NCI-H1436 (cell line): ENCODE measurements around the gene GAST.
A peak's percentile ranks its signal among the peaks of the same experiment; 100 is the strongest.
"Not testable (repeated sequence)": the region's sequence is repeated elsewhere in the genome, so short reads cannot be mapped to it uniquely, and the experiment has no call there.

Experiments used
- DNase-seq: peaks from one replicate; lab custom pipeline; 2025; lab: John Stamatoyannopoulos, UW

GAST gene

DNA sequence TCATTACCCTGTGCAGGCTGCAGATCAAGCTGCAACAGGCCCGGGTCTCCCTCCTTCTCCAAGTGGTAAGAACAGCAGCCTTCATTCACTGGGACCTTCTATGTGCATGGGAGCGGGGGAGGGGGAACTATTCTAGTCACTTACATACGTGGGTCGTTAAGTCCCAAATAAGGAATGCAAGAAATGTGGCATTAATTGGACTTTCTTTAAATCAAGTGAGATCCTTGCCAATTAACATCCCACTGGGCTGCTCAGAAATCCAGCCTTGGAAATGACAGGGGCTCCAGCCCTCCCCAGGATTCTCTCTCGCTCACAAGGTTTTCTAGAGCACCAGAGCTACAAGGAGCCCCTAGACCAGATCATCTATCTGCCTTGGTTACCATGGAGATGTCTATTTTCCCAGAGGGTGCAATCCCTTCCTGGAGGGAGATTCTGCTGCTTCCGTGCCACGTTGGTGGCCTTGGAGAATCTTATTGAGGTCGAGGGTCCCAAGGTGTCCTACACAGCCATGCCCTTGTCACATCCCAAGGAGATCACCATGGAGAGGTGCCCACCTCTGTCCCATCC, 28.6 kb upstream of the GAST start:
- DNase-seq = no peak

DNA sequence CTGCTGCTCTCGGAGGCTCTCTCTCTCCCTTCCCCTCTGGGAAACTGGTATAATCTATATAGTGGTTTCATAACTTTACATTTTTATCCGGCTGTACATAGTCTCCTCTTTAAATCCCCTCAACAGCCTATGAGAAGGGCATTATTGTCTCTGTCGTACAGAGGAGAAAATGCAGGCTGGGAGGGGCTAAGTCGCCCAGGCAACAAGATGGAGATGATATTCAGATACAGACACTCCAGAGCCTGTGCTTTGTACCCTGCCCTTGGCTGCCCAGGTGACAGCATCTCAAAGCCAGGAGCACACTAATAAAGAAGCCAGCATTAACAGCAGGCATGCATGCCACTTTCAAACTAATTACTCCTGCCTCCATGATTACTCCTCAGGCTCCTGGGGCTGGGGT, 28.1 kb upstream of the GAST start:
- DNase-seq = peak; percentile 24

DNA sequence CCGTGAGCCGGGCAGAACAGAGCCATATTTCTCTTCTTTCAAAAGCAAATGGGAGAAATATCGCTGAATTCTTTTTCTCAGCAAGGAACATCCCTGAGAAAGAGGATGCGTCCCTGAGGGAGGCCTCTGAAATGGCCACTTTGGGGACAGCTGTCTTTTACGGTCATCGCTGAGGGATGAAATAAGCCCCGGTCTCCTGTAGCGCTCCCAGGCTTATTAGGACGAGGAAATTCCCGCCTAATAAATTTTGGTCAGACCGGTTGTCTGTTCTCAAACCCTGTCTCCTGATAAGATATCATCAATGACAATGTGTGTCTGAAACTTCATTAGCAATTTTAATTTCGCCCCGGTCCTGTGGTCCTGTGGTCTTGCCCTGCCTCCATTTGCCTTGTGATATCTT, 26.4 kb upstream of the GAST start:
- DNase-seq = not testable (repeated sequence)

DNA sequence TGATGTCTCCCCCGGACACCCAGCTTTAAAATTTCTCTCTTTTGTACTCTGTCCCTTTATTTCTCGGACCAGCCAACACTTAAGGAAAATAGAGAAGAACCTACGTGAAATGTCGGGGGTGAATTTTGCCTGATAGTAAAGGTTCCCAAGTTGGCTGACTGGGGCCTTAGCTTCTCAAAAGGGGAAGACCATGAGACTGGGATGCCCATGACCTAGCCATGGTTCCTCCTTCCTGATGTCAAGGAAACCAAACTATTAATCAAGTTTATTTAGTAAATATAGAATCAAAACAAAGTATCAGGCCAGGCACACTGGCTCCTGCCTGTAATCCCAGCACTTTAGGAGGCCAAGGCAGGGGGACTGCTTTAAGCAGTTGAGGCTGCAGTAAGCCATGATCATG, 25.9 kb upstream of the GAST start:
- no peak for DNase-seq

DNA sequence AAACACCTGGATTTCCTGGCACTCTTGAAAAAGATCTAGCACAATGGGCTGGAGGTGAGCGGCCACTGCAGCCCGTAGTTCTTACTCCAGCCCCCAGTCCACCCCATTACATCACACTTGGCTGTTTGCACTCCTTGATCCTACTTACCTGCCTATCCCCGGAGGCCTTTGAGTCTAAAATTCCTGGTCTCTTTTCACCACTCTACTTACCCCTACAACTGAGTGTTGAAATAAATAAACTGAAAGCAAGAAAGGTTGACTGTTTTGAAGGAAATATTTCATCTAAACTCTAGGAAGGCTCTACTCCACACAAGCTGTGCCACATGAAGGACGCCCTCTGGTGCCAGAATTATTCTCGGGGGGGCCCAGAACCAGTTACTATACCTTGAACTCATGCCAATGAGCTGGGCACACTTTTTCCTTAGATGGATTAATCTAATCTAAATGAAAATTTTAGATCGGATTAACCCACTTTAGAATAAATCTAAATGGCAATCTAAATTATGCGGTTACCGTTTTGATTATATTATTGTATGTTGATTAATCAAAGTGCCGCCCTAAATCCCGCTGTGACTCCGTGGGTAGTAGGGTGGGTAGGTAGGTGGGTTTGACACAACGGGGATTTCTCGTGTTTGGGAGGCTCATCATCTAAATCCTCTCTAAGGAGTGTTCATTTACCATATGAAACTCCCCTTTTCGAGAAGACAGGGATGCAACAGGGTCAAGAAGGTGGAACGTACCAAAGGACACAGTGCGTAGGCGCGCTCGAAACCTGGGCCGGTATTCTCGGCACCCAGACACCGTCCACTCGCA, 24.1 kb upstream of the GAST start:
- peak; percentile 79 for DNase-seq

DNA sequence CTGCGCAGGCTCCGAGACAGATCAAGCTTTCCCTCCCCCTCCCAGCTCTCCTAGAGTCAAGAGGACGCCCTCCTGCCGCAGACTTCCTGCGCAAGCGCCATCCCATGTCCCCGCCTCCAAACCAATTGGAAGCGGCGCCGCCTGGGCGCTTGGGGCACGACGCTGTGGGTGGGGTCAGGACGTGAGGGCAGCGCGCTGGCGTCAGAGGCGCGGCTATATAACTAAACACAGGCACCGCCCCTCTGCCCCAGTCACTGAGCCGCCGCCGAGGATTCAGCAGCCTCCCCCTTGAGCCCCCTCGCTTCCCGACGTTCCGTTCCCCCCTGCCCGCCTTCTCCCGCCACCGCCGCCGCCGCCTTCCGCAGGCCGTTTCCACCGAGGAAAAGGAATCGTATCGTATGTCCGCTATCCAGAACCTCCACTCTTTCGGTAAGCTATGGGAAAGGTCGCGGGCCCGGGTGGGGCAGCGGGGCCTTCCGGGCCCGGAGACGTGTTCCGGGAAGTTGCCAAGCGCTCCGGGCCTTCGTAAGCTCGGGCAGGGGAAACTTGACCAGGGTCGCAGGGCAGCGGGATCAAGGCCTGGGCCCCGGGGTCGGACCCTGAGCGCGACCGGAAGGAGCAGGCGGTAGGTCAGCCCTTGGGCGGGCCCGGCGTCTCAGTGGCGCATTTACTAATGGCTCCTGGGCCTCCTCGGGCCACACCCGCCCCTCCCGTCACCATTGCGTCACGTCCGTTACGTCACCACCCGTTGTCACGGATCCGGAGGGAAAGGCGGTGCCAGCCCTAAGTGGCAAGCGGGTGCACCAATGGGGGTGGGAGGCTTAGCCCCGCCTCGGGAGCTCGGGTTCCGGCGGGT, 23.3 kb upstream of the GAST start, which contains the start of gene EIF1:
Gene EIF1, plus strand, starts transcription at position 245 of the 856 bp plus-strand sequence. Its CDS starts 154 bp downstream, at position 399.
- DNase-seq = peak; percentile 100

DNA sequence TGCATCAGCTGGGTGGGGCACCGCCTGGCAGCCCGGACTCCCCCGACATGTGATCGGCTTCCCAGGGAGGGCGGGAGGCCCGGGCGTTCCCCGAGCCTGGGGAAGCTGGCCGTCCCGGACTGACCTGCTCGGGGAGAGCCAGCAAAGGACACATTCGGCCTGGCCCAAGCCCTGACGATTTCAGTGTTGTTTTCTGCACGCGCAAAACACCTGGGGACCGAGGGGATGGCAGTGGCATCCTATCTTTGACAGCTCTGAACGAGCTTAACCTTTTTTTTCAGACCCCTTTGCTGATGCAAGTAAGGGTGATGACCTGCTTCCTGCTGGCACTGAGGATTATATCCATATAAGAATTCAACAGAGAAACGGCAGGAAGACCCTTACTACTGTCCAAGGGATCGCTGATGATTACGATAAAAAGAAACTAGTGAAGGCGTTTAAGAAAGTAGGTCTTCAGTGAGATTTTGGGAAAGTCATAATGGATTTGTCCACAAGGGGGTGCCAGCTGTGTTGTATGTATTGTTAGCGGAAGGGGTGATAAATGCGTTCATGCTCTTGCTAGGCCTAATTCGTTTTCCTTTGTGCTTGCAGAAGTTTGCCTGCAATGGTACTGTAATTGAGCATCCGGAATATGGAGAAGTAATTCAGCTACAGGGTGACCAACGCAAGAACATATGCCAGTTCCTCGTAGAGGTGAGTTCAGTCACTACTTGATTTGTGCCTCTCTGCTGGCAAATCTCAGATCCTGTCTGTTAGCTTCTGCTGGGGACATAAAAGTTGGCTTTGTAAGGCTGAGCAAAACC, 22.4 kb upstream of the GAST start:
- peak; percentile 67 for DNase-seq

DNA sequence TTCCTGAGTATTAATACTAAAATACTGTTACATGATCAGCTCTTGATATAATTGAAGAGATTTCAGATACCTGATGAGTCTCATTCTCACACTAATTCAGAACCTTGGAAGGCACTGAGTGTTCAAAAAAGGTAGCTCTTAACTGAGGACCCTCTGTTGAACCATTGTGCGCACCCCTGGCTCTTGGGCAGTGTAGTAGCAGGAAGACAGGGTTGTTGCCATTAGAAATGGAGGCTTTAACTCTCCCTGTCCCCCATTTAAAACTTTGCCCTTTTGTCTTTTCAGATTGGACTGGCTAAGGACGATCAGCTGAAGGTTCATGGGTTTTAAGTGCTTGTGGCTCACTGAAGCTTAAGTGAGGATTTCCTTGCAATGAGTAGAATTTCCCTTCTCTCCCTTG, 21.6 kb upstream of the GAST start:
- DNase-seq = no peak

DNA sequence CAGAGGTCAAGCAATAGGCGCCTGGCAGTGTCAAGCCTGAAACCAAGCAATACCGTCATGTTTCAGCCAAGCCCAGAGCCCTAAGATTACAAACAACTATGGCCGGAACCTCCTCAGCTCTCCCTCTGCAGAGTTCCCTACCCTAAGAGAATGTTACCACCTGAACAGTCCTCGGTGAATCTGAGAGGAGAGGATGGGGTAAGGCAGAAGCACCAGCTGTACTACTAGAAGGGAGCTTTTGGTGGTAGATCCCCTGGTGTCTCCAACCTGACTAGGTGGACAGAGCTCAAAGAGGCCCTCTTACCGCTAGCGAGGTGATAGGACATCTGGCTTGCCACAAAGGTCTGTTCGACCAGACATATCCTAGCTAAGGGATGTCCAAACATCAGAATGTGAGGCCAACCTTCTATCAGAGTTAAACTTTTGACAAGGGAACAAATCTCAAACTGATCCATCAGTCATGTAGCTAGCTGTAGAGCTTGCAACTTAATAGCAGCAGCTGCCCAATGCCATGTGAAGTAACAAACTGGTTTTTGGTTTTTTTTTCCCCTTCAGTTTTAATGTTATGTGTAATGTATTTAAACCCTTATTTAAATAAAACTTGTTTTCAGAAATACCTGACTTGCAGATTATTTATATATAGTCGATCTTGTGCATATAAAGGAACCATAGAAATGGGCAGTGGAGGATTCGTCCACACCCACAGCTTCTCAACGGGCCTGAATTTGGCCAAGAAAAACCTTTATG, 20.9 kb upstream of the GAST start:
- no peak for DNase-seq

DNA sequence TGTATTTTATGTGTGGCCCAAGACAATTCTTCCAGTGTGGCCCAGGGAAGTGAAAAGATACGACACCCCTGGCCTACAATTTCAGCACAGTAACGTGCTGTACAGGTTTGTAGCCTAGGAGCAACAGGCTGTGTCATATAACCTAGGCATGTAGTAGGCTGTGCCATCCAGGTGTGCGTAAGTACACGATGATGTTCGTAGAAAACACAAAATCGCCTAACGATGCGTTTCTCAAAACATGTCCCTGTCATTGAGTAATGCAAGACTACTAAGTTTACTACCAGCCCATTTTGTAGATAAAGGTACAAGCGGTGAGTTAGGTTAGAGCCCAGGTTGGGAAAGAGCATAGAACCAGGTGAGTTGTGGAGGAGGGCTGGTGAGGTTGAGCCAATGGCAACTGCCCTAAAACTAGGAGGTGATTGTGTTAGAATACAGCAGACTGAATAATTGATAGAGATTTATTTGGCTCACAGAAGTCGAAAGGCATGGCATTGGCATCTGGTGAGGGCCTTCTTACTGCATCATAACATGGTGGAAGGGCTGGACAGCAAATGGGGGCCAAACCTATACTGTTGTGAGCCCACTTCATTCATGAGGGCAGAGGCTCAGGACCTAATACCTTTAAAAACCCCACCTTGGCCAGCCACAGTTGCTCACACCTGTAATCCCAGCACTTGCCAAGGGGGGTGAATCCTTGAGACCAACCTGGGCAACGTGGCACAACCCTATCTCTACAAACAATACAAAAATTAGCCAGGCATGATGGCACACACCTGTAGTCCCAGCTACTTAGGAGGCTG, 19.2 kb upstream of the GAST start:
- no peak for DNase-seq

DNA sequence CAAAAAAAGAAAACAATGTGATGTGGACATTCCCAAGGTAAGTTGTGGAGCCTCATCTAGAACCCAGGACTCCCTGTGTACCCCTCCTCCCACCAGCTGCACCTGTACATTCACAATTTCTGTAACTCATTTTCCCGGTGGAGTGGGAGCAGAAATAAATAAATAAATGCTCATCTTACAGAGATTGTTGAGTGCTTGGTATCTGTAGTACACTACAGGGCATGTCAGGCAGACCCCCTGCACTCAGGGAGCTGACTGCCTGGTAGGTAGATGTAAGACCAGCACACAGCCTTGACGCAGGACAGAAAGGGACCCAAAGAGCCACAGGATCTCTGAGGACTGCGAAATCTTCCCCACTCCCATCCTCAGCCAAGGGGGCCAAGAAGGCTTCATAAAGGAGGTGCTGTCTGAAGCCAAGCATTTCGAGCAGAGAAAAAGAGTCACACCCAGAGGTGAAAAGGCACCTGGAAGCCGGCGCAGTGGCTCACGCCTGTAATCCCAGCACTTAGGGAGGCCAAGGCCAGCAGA, 16.9 kb upstream of the GAST start:
- no peak for DNase-seq

DNA sequence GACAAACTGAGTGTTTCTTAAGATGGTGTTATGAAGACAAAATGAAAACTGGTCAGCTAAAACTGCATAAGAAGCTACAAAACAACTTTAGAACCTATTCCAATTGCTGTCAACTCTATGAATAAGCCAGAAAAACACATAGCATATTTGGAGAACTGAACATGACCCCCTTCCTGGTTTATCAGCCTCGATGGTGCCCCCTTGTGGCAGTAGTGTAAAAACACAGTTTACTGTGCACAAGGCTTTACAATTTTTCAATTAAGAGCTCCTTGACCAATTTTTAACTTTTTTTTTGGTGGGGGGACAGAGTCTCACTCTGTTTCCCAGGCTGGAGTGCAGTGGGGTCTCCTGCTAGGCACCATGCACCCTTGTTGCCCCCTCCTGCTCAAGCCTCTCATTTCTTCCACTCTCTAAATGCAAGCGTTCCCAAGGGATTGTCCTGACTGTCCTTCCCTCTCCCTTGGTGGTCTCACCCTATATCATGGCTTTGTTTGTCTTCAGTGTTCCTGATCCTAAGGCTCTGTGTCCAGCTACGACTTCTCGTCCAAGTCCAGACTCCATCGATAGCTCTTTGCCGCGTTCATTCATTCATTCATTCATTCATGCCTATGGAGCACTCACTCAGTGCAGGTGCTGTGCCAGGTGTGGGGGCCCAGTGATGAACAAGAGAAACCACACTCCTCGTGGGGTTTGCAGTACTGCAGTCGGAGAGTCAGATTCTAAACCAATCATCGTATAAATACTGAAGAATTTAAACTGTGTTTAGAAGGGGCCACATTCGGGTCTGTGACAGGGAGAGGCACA, 16.0 kb upstream of the GAST start:
- peak; percentile 91 for DNase-seq

DNA sequence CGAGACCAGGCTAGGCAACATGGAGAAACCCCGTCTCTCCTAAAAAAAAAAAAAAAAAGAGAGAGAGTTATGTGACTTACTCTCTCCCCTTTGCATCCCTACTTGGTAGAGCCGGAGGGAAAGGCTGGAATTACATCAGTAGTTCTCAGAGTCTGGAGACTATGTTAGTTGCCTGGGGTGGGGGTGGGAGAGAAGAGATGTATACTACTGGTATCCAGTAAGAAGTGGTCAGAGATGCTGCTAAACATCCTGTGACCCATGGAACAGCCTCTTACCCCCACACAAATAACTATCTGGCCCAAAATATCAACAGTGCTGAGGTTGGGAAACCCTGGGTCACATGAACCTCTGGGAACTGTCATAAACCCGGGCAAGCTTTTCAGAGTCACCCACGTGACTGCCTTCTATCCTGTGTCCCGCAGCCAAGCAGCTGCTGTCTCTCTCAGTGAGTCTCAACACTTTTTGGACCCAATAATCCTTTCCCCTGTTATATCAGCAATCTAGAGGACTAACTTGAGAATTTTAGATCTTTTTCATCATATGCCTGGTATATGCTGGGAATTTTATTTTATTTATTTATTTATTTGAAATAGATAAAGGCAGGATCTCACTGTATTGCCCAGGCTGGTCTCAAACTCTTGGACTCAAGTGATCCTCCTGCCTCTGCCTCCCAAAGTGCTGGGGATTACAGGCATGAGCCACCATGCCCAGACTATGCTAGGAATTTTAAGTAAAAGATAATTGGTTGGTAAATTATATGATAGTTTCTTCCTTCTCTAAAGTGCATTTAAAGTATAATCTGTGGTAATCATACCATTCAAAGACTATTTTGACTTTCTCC, 14.8 kb upstream of the GAST start:
- no peak for DNase-seq

DNA sequence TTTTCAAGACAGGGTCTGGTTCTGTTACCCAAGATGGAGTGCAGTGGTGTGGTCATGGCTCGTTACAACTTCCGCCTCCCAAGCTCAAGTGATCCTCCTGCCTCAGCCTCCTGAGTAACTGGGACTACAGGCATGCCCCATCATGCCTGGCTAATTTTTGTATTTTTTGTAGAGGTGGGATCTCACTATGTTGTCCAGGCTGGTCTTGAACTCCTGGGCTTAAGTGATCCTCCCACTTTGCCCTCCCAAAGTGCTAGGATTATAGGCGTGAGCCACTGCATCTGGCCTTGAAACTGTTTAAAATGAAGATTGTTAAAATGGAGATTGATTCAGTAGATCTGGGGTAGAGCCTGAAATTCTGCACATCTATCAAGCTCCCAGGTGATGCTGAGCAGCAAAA, 11.3 kb upstream of the GAST start:
- DNase-seq = not testable (repeated sequence)

DNA sequence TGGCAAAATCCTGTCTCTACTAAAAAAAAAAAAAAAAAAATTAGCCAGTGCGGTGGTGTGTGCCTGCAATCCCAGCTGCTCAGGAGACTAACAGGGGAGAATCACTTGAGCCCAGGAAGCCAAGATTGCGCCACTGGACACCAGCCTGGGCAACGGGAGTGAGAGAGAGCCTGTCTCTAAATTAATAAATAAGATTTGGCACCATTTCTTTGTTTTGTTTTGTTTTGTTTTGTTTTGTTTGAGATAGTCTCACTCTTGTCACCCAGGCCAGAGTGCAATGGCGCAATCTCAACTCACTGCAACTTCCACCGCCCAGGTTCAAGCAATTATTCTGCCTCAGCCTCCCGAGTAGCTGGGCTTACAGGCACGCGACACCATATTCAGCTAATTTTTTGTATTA, 9.4 kb upstream of the GAST start:
- no peak for DNase-seq

DNA sequence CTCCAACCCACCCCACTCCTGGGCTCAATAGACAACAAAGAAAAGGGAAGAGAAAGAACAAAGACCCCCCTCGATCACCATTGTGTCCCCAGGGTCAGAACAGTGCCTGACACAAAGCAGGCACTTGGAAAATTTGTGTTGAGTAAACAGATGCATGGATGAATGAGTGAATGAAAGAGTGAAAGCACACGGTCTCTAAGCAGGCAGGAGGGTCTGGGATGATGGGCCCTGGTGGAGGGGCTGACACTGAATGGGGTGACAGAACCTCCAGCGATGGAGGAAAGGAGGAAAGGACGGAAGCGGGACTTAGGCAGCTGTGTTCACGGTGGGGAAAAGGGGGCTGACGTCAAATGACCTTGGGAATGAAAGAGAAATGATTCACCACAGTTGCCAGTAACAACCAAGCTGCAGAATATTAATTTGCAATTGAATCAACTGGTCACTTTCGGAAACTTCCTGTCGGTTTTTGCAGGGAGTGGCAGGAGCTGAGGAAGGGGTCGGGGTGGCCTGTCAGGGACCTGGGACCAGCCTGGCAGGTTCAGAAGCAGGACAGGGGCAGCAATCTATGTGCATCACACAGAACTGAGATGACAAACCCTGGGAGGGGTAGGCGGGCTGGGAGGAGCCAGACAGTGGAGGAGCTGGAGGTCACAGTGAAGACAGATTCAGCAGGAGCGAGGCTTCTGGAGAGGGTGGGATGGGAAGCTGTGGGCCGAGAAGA, 6.7 kb upstream of the GAST start:
- DNase-seq = no peak

DNA sequence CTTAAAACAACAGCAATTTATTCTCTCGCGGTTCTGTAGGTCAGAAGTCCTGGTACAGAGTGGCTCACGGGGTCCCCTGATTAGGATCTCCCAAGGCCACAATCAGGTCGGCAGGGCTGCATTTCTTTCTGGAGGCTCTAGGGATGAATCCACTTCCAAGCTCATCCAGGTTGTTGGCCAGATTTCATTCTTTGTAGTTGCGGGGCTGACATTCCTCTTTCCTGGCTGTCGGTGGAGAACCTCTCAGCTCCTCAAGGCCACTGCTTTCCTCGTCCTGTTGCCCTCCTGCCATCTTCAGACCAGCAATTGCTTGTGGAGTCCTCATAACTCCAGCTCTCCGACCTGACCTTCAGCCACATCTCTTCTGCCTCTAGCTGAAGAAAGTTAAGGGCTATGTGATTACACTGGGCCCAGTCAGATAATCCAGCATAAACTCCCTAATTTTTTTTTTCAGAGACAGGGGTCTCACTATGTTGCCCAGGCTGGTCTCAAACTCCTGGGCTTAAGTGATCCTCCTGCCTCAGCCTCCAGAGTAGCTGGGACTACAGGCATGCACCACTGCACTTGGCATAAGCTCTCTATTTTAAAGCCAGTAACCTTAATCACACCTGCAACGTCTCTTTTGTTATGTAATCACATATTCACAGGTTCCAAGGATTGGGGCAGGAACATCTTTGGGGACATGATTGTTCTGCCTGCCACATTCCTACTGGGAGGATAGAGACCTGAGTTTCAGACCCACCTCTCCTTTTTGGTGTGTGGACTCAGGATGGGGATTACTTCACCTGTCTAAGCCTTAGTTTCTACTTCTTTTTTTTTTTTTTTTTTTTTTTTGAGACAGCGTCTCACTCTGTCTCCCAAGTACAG, 4.1 kb upstream of the GAST start:
- DNase-seq = no peak
